SHP77 (cell line): ENCODE results near the gene XPC.
"Not testable (repeated sequence)": the region's sequence is repeated elsewhere in the genome, so short reads cannot be mapped to it uniquely, and the experiment has no call there.

ENCODE experiments used
- DNase-seq, 2 experiments: peaks; one replicate each; lab custom pipeline; 2025; lab: John Stamatoyannopoulos, UW

XPC gene

GRCh38 chr3:14133188-14133800, 45.1 kb downstream of the XPC start:
- DNase-seq = no peak

DNA sequence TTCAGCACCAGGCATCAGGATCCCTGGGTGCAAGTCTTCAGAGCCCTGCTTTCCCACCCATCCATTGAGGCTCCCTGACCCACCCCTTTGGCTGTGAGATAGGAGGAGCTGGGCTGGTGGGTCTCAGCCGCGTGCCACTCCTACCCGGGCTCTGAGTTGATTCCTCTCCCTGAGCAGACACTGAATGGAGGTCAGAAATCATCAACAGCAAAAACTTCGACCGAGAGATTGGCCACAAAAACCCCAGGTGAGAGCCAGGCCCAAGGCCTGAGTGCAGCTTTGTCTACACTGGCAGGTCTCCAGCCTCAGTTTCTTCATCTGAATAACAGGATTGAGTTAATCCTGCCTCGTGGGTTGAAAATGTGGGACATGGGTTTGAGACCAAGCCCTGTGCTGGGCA, 45.7 kb downstream of the XPC start:
- no peak for DNase-seq

DNA sequence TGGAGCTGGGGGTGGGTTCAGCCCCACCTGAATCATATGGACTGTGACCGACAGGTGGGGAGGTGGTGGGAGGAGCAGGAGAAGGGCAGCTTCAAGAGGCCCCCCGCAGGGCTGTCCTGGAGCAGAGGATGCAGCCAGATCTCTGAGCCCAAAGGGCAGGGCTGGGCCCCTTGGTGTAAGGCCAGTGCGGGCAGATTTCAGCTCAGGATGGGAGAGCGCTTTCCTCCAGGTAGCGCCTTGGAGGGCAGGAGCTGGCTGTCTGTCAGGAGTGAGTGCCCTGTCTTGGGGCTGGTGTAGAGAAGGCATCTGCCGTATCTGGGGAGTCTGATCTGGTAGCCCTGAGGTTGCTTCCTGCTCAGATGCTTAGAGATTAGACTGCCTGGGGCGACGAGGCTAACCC, 46.3 kb downstream of the XPC start:
- DNase-seq = no peak

DNA sequence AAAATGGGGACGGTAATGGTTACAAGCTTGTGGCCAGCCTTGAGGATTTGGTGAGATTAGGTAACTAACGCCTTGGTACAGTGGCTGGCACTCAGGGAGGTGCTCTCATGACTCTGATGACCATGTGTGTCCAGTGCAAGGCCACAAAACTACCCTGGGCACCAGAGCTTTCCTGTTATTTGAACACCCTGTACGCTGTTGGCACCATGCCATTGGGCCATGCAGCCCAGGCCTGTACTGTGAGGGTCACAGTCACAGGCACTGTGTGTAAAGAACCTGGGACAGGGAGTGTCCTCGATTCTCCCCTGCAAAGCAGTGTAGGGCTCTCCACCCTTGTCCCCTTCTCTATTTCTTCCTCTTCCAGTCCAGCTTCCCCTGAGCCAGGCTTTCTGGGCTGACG, 47.3 kb downstream of the XPC start:
- no peak for DNase-seq

DNA sequence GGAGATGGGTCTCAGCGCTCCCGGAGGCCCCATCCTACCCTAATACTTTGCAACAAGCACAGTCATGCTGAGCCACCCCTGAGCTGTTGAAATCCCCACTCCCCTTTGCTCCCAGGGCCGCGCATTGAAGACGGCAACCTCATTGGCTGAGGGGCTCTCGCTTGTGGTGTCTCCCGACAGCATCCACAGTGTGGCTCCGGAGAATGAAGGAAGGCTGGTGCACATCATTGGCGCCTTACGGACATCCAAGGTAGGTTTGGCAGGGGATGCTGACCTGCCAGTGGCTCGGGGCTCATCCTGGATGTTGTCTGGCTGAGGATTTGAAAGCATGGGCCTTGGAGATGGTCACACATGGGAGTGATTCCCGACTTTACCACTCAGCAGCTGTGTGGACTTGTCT, 47.7 kb downstream of the XPC start:
- DNase-seq = no peak

DNA sequence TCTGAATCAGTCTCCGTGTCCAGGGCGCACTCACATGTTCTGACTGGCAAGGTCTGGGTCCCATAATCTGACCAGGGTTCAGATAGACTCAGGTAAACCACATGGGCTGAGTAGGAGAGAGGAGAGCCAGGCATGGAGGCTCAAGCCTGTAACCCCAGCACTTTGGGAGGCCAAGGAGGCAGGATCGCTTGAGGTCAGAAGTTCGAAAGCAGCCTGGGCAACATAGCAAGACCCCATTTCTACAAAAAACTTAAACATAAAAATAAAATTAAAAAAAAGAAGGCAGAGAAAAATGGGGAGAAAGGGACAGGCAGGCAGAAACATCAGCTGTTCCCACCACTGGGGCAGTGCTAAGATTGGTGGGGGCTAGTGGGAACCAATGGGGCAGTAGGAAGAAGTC, 48.2 kb downstream of the XPC start:
- no peak for DNase-seq

GRCh38 chr3:14129296-14129695, 49.1 kb downstream of the XPC start:
- no peak for DNase-seq

GRCh38 chr3:14128724-14129123, 49.7 kb downstream of the XPC start:
- DNase-seq = no peak

DNA sequence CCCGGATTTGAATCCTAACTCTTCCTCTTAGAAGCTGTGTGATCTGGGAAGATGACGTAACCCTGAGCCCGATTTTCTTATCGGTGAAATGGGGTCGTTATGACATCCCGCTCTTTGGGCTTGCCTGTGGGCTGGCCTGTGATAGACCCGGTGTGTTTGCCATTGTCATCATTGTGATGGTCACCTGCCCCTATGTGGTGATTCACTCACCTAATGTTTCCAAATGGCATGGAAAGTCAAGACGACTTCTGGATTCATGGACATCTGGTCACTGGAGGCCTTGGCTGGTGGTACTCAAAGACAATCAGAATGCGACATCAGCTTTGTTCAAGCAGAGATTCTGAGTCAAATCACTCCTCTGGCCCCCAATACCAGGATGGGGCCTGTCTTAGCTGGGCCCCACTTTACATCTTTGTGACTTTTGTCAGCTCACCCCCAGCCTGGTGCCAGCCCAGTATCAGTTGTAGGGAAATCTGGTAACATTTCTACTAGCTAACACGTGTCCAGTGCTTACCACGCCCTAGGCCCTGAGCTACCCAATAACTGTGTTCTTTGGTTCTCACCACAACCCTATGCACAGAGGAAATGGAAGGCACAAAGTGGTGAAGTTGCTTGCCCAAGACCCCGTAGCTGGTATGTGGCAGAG, 50.8 kb downstream of the XPC start:
- DNase-seq = no peak

- no peak for DNase-seq
These were observed 51.4 kb downstream of the XPC start for GRCh38 chr3:14126887-14127505.

DNA sequence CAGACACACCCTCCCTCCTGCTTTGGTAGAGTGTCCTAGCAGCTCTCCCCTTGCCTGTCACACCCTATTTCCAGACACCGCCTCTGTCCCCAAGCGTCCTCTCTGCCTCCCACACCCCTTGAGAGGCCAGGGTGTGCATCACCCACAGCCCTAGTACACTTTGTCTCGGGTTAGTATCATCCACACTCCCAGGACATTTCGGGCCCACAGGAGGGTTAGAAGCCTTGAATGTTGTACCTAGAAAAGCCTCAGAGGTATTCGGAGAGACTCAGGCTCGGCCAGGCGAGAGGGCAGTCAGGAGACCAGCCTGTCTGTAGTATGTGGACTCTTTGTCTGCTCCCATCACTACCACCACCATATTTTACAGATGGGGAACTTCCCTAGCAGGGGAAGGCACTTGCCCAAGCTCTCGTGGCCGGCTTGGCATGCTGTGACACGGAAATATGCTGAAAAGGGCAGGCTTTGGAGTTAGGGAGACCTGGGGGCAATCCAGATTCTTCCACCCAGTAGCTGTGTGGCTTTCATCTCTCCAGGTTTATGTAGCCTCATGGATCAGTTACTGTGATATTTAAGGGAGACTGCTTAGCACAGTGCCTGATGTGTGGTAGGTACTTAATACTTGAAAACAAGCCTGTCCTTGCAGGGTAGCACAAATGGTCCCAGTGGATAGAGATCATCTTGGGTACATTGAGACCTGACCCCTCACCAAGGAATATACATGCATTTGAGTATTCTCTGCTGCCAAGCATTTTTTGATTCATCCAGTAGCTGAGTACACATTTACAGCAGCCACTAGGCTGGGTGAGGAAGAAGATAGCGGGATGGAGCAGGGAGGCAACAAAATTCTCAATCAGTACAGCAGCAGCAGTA, 52.1 kb downstream of the XPC start:
- DNase-seq = no peak

DNA sequence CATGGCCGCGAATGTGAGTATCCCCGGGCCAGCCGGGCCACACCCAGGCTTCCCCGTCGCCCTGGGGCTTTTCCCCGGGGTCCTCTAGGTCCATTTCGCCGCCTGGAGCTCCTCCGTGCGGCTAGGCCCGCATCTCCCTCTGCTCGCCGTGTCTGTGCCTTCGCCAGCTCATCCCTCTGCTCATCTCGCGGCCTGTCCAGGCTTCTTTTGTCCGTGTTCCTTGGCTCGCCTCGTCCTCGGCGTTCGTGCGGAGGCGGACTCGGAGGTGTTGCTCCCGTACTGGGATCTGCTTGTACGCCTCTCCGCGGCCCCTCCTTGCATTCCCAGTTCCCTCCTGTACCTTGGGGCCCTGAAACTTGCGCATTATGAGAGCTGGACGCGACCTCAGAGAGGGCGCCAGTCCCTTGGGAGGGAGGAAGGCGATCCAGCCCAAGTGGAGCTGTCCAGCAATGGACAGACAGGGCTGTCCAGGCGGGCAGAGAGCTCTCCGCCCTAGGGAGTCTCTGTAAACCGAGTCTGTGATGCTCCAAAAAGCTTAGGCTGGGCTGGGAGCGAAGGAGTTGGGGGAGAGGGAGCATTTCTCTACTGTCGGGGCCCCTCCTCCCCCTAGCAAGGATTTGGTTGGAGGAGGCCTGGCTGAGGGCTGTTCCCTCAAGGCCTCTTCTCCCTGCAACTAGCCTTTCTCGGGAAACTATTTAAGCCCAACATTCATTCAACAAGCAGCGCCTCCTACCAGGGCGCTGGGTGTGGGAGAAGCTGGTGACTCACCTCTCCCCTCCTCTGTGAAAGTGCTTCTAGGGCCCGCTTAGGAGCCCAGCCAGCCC, 53.0 kb downstream of the XPC start:
- peak in 1 of 2 experiments; percentile 49 for DNase-seq

DNA sequence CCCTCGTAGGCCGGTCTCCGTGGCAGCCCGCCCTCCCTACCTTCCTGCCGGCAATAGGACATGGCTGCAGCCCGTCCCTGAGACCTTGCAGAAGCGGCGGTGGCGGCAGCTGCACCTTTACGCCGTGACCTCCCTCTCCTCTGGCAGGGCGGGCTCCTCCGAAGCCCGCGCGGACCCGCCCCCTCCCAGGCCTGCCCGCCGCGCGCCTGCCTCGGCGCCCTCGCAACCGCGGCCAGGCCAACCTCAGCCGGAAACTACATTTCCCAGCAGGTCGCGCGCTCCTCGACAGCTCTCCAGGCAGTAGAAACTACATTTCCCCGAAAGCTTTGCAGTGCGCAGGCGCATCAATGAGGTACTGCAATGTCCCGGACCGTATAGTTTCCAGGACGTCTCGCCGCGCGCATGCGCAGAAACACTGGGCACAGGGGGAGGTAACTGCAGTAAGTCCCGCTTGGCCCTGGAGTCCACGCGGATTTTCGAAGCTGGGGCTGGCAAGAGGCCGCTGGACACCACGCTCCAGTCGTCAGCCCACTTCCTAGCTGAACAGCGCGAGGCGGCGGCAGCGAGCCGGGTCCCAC, 53.7 kb downstream of the XPC start, which contains the start of the genes CHCHD4 and TMEM43:
Gene CHCHD4 (minus strand): TSS at position 256 of the 578 bp plus-strand sequence. CDS start 194 bp downstream, at position 62.
Gene TMEM43 (plus strand): TSS at position 438 of the 578 bp plus-strand sequence. CDS start 142 bp downstream, outside the sequence.
- DNase-seq = peak; percentile 98

DNA sequence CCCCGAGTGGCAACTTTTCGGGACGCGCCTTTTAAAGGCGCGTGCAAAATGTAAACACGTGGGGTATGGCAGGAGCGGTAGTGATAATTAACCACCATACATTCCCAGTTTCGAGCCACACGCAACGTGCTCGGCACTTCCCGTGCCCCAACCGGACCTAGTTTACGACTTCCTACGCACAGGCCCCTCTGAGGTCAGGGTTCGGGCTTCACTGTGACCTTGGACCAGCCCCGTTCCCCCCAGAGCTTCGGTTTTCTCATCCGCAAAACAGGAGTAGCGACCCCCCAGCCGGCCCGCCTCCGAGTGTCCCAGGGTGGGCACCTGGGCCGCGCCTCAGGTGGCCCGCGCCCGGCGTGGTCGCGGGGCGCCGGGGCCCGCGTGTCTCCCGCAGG, 54.2 kb downstream of the XPC start:
- DNase-seq = peak; percentile 21 to 51

- DNase-seq = no peak
These were observed 54.8 kb downstream of the XPC start for GRCh38 chr3:14123308-14124222.

DNA sequence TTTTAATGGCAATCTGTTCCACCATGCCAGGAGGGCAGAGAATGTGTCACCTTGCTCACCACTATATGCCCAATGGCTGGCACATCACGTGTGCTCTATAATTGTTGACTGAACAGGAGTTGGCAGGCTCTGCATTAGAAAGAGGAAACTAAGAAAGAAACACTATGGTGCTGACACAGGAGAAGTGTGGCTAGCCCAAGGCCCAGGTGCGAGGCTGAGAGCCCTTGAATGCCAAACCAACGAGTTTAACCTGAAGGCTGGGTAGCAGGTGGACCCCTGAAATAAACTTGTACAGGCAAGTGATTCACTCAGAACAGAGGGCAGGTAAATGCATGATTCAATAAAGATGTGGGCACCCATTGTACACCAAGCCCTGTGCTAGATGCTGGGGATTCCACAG, 56.1 kb downstream of the XPC start:
- no peak for DNase-seq

GRCh38 chr3:14121859-14122258, 56.5 kb downstream of the XPC start:
- no peak for DNase-seq

GRCh38 chr3:14120921-14121448, 57.4 kb downstream of the XPC start:
- DNase-seq = not testable (repeated sequence)

- no peak for DNase-seq
These were observed 58.1 kb downstream of the XPC start for GRCh38 chr3:14120111-14120920.
